DMS53 treated with DMSO at 0.1 percent for 48 hours (cell line): Measurements from ENCODE around the gene GABRB1.

ENCODE experiments used
- DNase-seq: peaks from one replicate; lab custom pipeline; 2025; ENCODE audit not compliant: unreplicated experiment; lab: John Stamatoyannopoulos, UW

Gene GABRB1

GRCh38 chr4:47207555-47207954 lies 176.2 kb downstream of the GABRB1 start:
- no peak for DNase-seq

GRCh38 chr4:47209833-47210232 lies 178.5 kb downstream of the GABRB1 start:
- peak; percentile 58 for DNase-seq

GRCh38 chr4:47210828-47211227 lies 179.5 kb downstream of the GABRB1 start:
- no peak for DNase-seq

- DNase-seq: no peak
Measured at GRCh38 chr4:47213106-47213505, 181.7 kb downstream of the GABRB1 start.

- DNase-seq: no peak
Measured at GRCh38 chr4:47213539-47213938, 182.2 kb downstream of the GABRB1 start.

GRCh38 chr4:47213971-47214370 lies 182.6 kb downstream of the GABRB1 start:
- no peak for DNase-seq

- no peak for DNase-seq
Measured at GRCh38 chr4:47215759-47216158, 184.4 kb downstream of the GABRB1 start.

GRCh38 chr4:47217291-47217690 lies 185.9 kb downstream of the GABRB1 start:
- no peak for DNase-seq

GRCh38 chr4:47217884-47218283 lies 186.5 kb downstream of the GABRB1 start:
- DNase-seq: no peak

GRCh38 chr4:47218631-47219030 lies 187.3 kb downstream of the GABRB1 start:
- DNase-seq: no peak

- DNase-seq: no peak
Measured at GRCh38 chr4:47219586-47219985, 188.2 kb downstream of the GABRB1 start.

- no peak for DNase-seq
Measured at GRCh38 chr4:47221721-47222120, 190.4 kb downstream of the GABRB1 start.

- no peak for DNase-seq
Measured at GRCh38 chr4:47222276-47222675, 190.9 kb downstream of the GABRB1 start.

- no peak for DNase-seq
Measured at GRCh38 chr4:47224361-47224760, 193.0 kb downstream of the GABRB1 start.

- no peak for DNase-seq
Measured at GRCh38 chr4:47235721-47236120, 204.4 kb downstream of the GABRB1 start.

GRCh38 chr4:47238667-47239066 lies 207.3 kb downstream of the GABRB1 start:
- DNase-seq: no peak

GRCh38 chr4:47239649-47240048 lies 208.3 kb downstream of the GABRB1 start:
- DNase-seq: no peak

- DNase-seq: no peak
Measured at GRCh38 chr4:47251348-47252135, 220.2 kb downstream of the GABRB1 start.

- no peak for DNase-seq
Measured at GRCh38 chr4:47263721-47264120, 232.4 kb downstream of the GABRB1 start.

GRCh38 chr4:47270201-47270888 lies 239.0 kb downstream of the GABRB1 start:
- DNase-seq: no peak

- no peak for DNase-seq
Measured at GRCh38 chr4:47271291-47271690, 239.9 kb downstream of the GABRB1 start.

GRCh38 chr4:47274901-47275300 lies 243.5 kb downstream of the GABRB1 start:
- DNase-seq: no peak

GRCh38 chr4:47275595-47275994 lies 244.2 kb downstream of the GABRB1 start:
- no peak for DNase-seq
